Esophagus muscularis mucosa (tissue), 4 donors: ENCODE results near the gene IQGAP2. TPM values are rescaled to one million over a fixed set of nuclear protein-coding genes. Genes with fewer than 3 reads are reported as not detected.

Experiments
- DNase-seq: peaks from one replicate; pipeline ENCODE4 v3.0.0-alpha.2; 2017; ENCODE audit errors: extremely low spot score
- H3K27ac ChIP-seq, 4 donors: fragments of 200-600 bp; sonication (generic); replicated peaks in 1 of 4; 1 replicate in 3 of 4; 2 replicates in 1 of 4; pipeline ENCODE4 v1.5.1; 2016 to 2019; ENCODE audit warnings: mild to moderate bottlenecking in 1 of 4
- H3K27me3 ChIP-seq, 4 donors: fragments of 200-600 bp; sonication (generic); one replicate each; pipeline versions ENCODE4 v1.5.1 to v1.6.0; 2016 to 2019
- H3K36me3 ChIP-seq, 4 donors: fragments of 200-600 bp; sonication (generic); one replicate each; pipeline ENCODE4 v1.5.1; 2016 to 2019
- H3K4me1 ChIP-seq, 4 donors: fragments of 200-600 bp; sonication (generic); one replicate each; pipeline ENCODE4 v1.5.1; 2016 to 2019
- H3K4me3 ChIP-seq, 4 donors: fragments of 200-600 bp; sonication (generic); 1 replicate in 2 of 4; 2 replicates in 2 of 4; pipeline ENCODE4 v1.5.1; 2016 to 2019; ENCODE audit warnings: mild to moderate bottlenecking in 4 of 4, moderate library complexity in 1 of 4
- H3K9me3 ChIP-seq, 4 donors: fragments of 200-600 bp; sonication (generic); 1 replicate in 3 of 4; 2 replicates in 1 of 4; pipeline ENCODE4 v1.5.1; 2016 to 2019
- CTCF ChIP-seq, 3 experiments: fragments of 200-600 bp in 2 of 3; fragments of 450-650 bp in 1 of 3; sonication (generic) in 2 of 3; IDR thresholded peaks; one replicate each; pipeline ENCODE4 v1.5.1; 2017 to 2019; ENCODE audit warnings: antibody characterized with exemption in 3 of 3, mild to moderate bottlenecking in 2 of 3, moderate library complexity in 1 of 3
- EP300 ChIP-seq: sonication (generic); formaldehyde crosslinking; IDR thresholded peaks from one replicate; pipeline ENCODE4 v1.6.1; 2017; ENCODE audit warnings: antibody characterized with exemption
- POLR2A ChIP-seq: fragments of 450-650 bp; IDR thresholded peaks from one replicate; pipeline ENCODE4 v1.6.1; 2017; ENCODE audit warnings: antibody characterized with exemption, moderate library complexity, mild to moderate bottlenecking, low read depth
- POLR2AphosphoS5 ChIP-seq, 2 donors: sonication (generic); formaldehyde crosslinking; IDR thresholded peaks; one replicate each; pipeline ENCODE4 v1.6.1; 2017; ENCODE audit warnings: antibody characterized with exemption in 2 of 2
- WGBS: methylation state at CpG from one replicate; pipeline ENCODE4 v1.1.5; 2018; 5-methylcytosine and 5-hydroxymethylcytosine counted together
- intact Hi-C: fragments of 100-400 bp; cut with DNase I; formaldehyde crosslinking; loops from one replicate; pipeline ENCODE4 v1.15.1; 2023
- total RNA-seq, 4 donors: library from RNA; depleted of rRNA; stranded (reverse); fragments of >200 nt; gene quantifications; one replicate each; pipeline versions ENCODE4 v1.1.0 to v1.2.1, GENCODE V29; 2016

IQGAP2 gene
- total RNA-seq, 4 donors from 2014 or later: 14.9 to 30.7 (median 20.8) TPM

- H3K4me3 ChIP-seq: no peak overlapping the region
- H3K9me3 ChIP-seq: no peaks in the 10 kb centered on the region
- TF ChIP-seq POLR2AphosphoS5 (IDR thresholded peaks at IDR 0.05): no peak
- no peak for TF ChIP-seq CTCF (IDR thresholded peaks at IDR 0.05)
- TF ChIP-seq EP300: no peak
- no peak for TF ChIP-seq POLR2A
- 79% methylated on average over 7 of the region's 7 CpGs for WGBS
- no peak overlapping the region for H3K27ac ChIP-seq
- no peaks in the 10 kb centered on the region for H3K36me3 ChIP-seq
- H3K4me1 ChIP-seq: peaks cover 0 to 15% (median 12%) of the 10 kb centered on the region in 4 donors
- DNase-seq: no peak
- peaks cover 0 to 9% (median 0%) of the 10 kb centered on the region in 4 donors for H3K27me3 ChIP-seq
- intact Hi-C loops: no loop called here
Measured at GRCh38 chr5:76579166-76579937, 176.3 kb downstream of the IQGAP2 start.

GRCh38 chr5:76580981-76581380 is 177.9 kb downstream of the IQGAP2 start:
- TF ChIP-seq EP300 (no peak), CTCF (IDR thresholded peaks at IDR 0.05) (no peak), POLR2AphosphoS5 (IDR thresholded peaks at IDR 0.05) (no peak), POLR2A (no peak)

GRCh38 chr5:76582230-76583162 is 179.4 kb downstream of the IQGAP2 start:
- intact Hi-C loops: no loop called here
- H3K27ac ChIP-seq: no peak overlapping the region
- 85% methylated on average over 6 of the region's 6 CpGs for WGBS
- DNase-seq: no peak
- peaks cover 0 to 4% (median 1%) of the 10 kb centered on the region in 4 donors for H3K4me1 ChIP-seq
- H3K36me3 ChIP-seq: no peaks in the 10 kb centered on the region
- TF ChIP-seq POLR2AphosphoS5 (IDR thresholded peaks at IDR 0.05) (no peak), EP300 (no peak), CTCF (IDR thresholded peaks at IDR 0.05) (no peak), POLR2A (no peak)
- no peak overlapping the region for H3K4me3 ChIP-seq
- H3K27me3 ChIP-seq: peaks cover 0 to 9% (median 0%) of the 10 kb centered on the region in 4 donors
- no peaks in the 10 kb centered on the region for H3K9me3 ChIP-seq

More at GRCh38 chr5:76580981-76581380, 177.9 kb downstream of the IQGAP2 start:
- H3K36me3 ChIP-seq: no peaks in the 10 kb centered on the region
- WGBS: 91% methylated on average over 3 of the region's 3 CpGs
- peaks cover 0 to 15% (median 12%) of the 10 kb centered on the region in 4 donors for H3K4me1 ChIP-seq
- intact Hi-C loops: no loop called here
- no peak overlapping the region for H3K27ac ChIP-seq
- peaks cover 0 to 9% (median 0%) of the 10 kb centered on the region in 4 donors for H3K27me3 ChIP-seq
- no peak for DNase-seq
- H3K9me3 ChIP-seq: no peaks in the 10 kb centered on the region
- no peak overlapping the region for H3K4me3 ChIP-seq

- TF ChIP-seq CTCF (IDR thresholded peaks at IDR 0.05) (peak; percentile 15 to 28 (median 27)), EP300 (no peak), POLR2A (no peak), POLR2AphosphoS5 (IDR thresholded peaks at IDR 0.05) (no peak)
- Histone ChIP-seq H3K27me3 (peaks cover 0 to 9% (median 0%) of the 10 kb centered on the region in 4 donors), H3K4me3 (no peak overlapping the region), H3K9me3 (no peaks in the 10 kb centered on the region), H3K4me1 (no peaks in the 10 kb centered on the region), H3K36me3 (no peaks in the 10 kb centered on the region), H3K27ac (no peak overlapping the region)
- intact Hi-C loops: no loop called here
- no peak for DNase-seq
- WGBS: 52% methylated on average over 7 of the region's 7 CpGs
Measured at GRCh38 chr5:76583163-76584047, 180.3 kb downstream of the IQGAP2 start.
